H1 (cell line): ENCODE data around the gene KCNQ1. TPM values are rescaled to one million over a fixed set of nuclear protein-coding genes. Genes with fewer than 3 reads are reported as not detected.

ENCODE experiments used
- CTCF ChIA-PET: fragments of 300-600 bp; sonication (Branson Sonifier 250); formaldehyde crosslinking; loops from one replicate; lab custom pipeline; 2021; ENCODE audit not compliant: partially characterized antibody; lab: Charles Lee
- POLR2A ChIA-PET: fragments of 300-600 bp; sonication (Branson Sonifier 250); formaldehyde crosslinking; loops from one replicate; lab custom pipeline; 2021; ENCODE audit warnings: inconsistent platforms; ENCODE audit not compliant: partially characterized antibody; lab: Charles Lee
- DNase-seq, 2 experiments: peaks; one replicate each; pipeline versions ENCODE4 v3.0.0 to v3.0.0-alpha.2; 2010 to 2022; ENCODE audit warnings: low spot score in 2 of 2, low read depth in 1 of 2, mixed read lengths in 1 of 2
- FAIRE-seq: peaks from 2 replicates; lab custom pipeline; 2011; peaks lifted over from hg19 to GRCh38; lab: Jason Lieb, UNC
- H2AFZ ChIP-seq: 2 replicates; pipeline ENCODE4 v1.8.1; 2012; ENCODE audit warnings: low read length, inconsistent platforms
- H2AK5ac ChIP-seq: 2 replicates; pipeline ENCODE4 v1.6.1; 2013; ENCODE audit warnings: low read depth, low read length
- H2BK120ac ChIP-seq: replicated peaks from 2 replicates; pipeline ENCODE3; 2013; ENCODE audit warnings: low read depth, low read length, inconsistent platforms
- H2BK12ac ChIP-seq: 2 replicates; pipeline ENCODE4 v1.6.1; 2013; ENCODE audit warnings: low read depth, low read length
- H2BK15ac ChIP-seq: 2 replicates; pipeline ENCODE4 v1.6.1; 2013; ENCODE audit warnings: low read length
- H2BK20ac ChIP-seq: 2 replicates; pipeline ENCODE4 v1.6.1; 2013; ENCODE audit warnings: low read length
- H2BK5ac ChIP-seq: 2 replicates; pipeline ENCODE4 v1.6.1; 2013; ENCODE audit warnings: low read depth, low read length
- H3K14ac ChIP-seq: 2 replicates; pipeline ENCODE4 v1.6.1; 2013; ENCODE audit warnings: inconsistent platforms; ENCODE audit not compliant: insufficient read length
- H3K18ac ChIP-seq: 2 replicates; pipeline ENCODE4 v1.6.1; 2013; ENCODE audit warnings: low read length; ENCODE audit errors: extremely low read depth
- H3K23ac ChIP-seq: 2 replicates; pipeline ENCODE4 v1.6.1; 2013; ENCODE audit warnings: inconsistent platforms; ENCODE audit not compliant: insufficient read length
- H3K23me2 ChIP-seq: 2 replicates; pipeline ENCODE4 v1.6.1; 2013; ENCODE audit warnings: low read depth, low read length
- H3K27ac ChIP-seq: 2 replicates; pipeline ENCODE4 v1.6.1; 2011; ENCODE audit warnings: low read depth, low read length, inconsistent platforms
- H3K27me3 ChIP-seq, 4 experiments: replicated peaks in 1 of 4; 1 replicate in 1 of 4; 2 replicates in 3 of 4; pipeline versions ENCODE4 v1.6.1 to v1.8.1; 2011 to 2013; ENCODE audit warnings: low read length in 3 of 4, mild to moderate bottlenecking in 3 of 4, inconsistent platforms in 2 of 4, mixed read lengths in 2 of 4, moderate library complexity in 1 of 4; ENCODE audit not compliant: control insufficient read depth in 3 of 4, insufficient read depth in 3 of 4; ENCODE audit errors: extremely low read depth in 1 of 4
- H3K36me3 ChIP-seq, 4 experiments: 2 replicates each; pipeline versions ENCODE4 v1.6.1 to v1.8.1; 2011 to 2013; ENCODE audit warnings: mild to moderate bottlenecking in 4 of 4, low read length in 3 of 4, moderate library complexity in 2 of 4, control low read depth in 1 of 4, inconsistent platforms in 1 of 4; ENCODE audit not compliant: insufficient read depth in 4 of 4, control insufficient read depth in 2 of 4
- H3K4ac ChIP-seq: replicated peaks from 2 replicates; pipeline ENCODE3; 2013; ENCODE audit warnings: low read length, low read depth, mixed read lengths, inconsistent platforms; ENCODE audit not compliant: insufficient read length
- H3K4me1 ChIP-seq, 4 experiments: replicated peaks in 1 of 4; 1 replicate in 1 of 4; 2 replicates in 3 of 4; pipeline versions ENCODE4 v1.6.1 to v1.8.1; 2011 to 2013; ENCODE audit warnings: low read length in 3 of 4, inconsistent platforms in 2 of 4, mixed read lengths in 1 of 4; ENCODE audit not compliant: insufficient read depth in 4 of 4, control insufficient read depth in 3 of 4
- H3K4me2 ChIP-seq, 2 experiments: 2 replicates each; pipeline versions ENCODE4 v1.6.1 to v1.8.1; 2011 to 2013; ENCODE audit warnings: low read depth in 2 of 2, low read length in 2 of 2, control low read depth in 1 of 2, inconsistent platforms in 1 of 2, mild to moderate bottlenecking in 1 of 2; ENCODE audit not compliant: insufficient read depth in 1 of 2
- H3K4me3 ChIP-seq, 4 experiments: fragments of 200-600, 300-600 bp in 1 of 4; sonication (generic), shearing (Covaris generic), sonication (Bioruptor Twin) in 1 of 4; 2 replicates each; pipeline versions ENCODE4 v1.5.1 to v1.8.1; 2011 to 2016; ENCODE audit warnings: low read length in 4 of 4, low read depth in 3 of 4, control low read depth in 2 of 4, inconsistent platforms in 2 of 4, mild to moderate bottlenecking in 2 of 4, mixed read lengths in 1 of 4, moderate library complexity in 1 of 4; ENCODE audit not compliant: insufficient read depth in 2 of 4; ENCODE audit errors: extremely low read depth in 1 of 4
- H3K56ac ChIP-seq: replicated peaks from 2 replicates; pipeline ENCODE3; 2013; ENCODE audit warnings: low read depth, mild to moderate bottlenecking, mixed read lengths, low read length, inconsistent platforms; ENCODE audit not compliant: insufficient read length
- H3K79me1 ChIP-seq: 2 replicates; pipeline ENCODE4 v1.6.1; 2013; ENCODE audit warnings: low read depth, low read length, control low read depth
- H3K79me2 ChIP-seq, 2 experiments: 2 replicates each; pipeline versions ENCODE4 v1.6.1 to v1.8.1; 2012 to 2013; ENCODE audit warnings: low read length in 2 of 2, mild to moderate bottlenecking in 2 of 2, inconsistent platforms in 1 of 2; ENCODE audit not compliant: insufficient read depth in 2 of 2, control insufficient read depth in 1 of 2
- H3K9ac ChIP-seq, 4 experiments: replicated peaks in 1 of 4; 1 replicate in 1 of 4; 2 replicates in 3 of 4; pipeline versions ENCODE4 v1.6.1 to v1.8.1; 2011 to 2013; ENCODE audit warnings: low read depth in 3 of 4, low read length in 3 of 4, control low read depth in 2 of 4, mild to moderate bottlenecking in 2 of 4, moderate library complexity in 2 of 4, inconsistent platforms in 1 of 4; ENCODE audit errors: extremely low read depth in 1 of 4
- H3K9me3 ChIP-seq, 2 experiments: 2 replicates each; pipeline versions ENCODE4 v1.6.1 to v1.8.1; 2012 to 2013; ENCODE audit warnings: mild to moderate bottlenecking in 2 of 2, moderate library complexity in 2 of 2, control low read depth in 1 of 2, inconsistent platforms in 1 of 2, low read depth in 1 of 2, low read length in 1 of 2, mixed read lengths in 1 of 2; ENCODE audit not compliant: insufficient read depth in 2 of 2
- H4K20me1 ChIP-seq, 2 experiments: replicated peaks in 1 of 2; 2 replicates each; pipeline versions ENCODE3 to v1.8.1; 2011 to 2013; ENCODE audit warnings: inconsistent platforms in 2 of 2, low read length in 2 of 2, mild to moderate bottlenecking in 1 of 2; ENCODE audit not compliant: insufficient read depth in 2 of 2, control insufficient read depth in 1 of 2
- H4K5ac ChIP-seq: 2 replicates; pipeline ENCODE4 v1.6.1; 2013; ENCODE audit warnings: low read length, low read depth, mixed read lengths, inconsistent platforms; ENCODE audit not compliant: insufficient read length
- H4K8ac ChIP-seq: 2 replicates; pipeline ENCODE4 v1.8.0; 2013; ENCODE audit warnings: mild to moderate bottlenecking, moderate library complexity, low read length, inconsistent platforms; ENCODE audit not compliant: insufficient read depth; ENCODE audit errors: extremely low read depth
- H4K91ac ChIP-seq: replicated peaks from 2 replicates; pipeline ENCODE3; 2013; ENCODE audit warnings: low read length, mixed read lengths, inconsistent platforms; ENCODE audit not compliant: insufficient read length
- BRCA1 ChIP-seq: IDR thresholded peaks from 2 replicates; pipeline ENCODE4 v1.6.1; 2012; ENCODE audit warnings: low read depth, low read length, improper control_type of control experiment
- JUN ChIP-seq: IDR thresholded peaks from 2 replicates; pipeline ENCODE4 v1.6.1; 2011; ENCODE audit warnings: low read depth, mild to moderate bottlenecking, improper control_type of control experiment, low read length
- SP2 ChIP-seq: IDR thresholded peaks from 2 replicates; pipeline ENCODE4 v1.6.1; 2012; ENCODE audit warnings: mild to moderate bottlenecking, low read length, inconsistent platforms
- WGBS, 2 experiments: shearing (Covaris generic) in 1 of 2; methylation state at CpG; one replicate each; pipeline versions ENCODE4 v1.1.6 to v1.1.7; 2013 to 2015; ENCODE audit warnings: low lambda C conversion rate in 2 of 2, mixed read lengths in 2 of 2, inconsistent platforms in 1 of 2, low coverage in 1 of 2, missing lambda C conversion rate in 1 of 2; ENCODE audit not compliant: insufficient replicate concordance in 2 of 2, insufficient coverage in 1 of 2, insufficient read length in 1 of 2; ENCODE audit errors: extremely low coverage in 1 of 2, missing lambda C conversion rate in 1 of 2; 5-methylcytosine and 5-hydroxymethylcytosine counted together
- polyA plus RNA-seq, 7 experiments: library from polyadenylated mRNA; depleted of rRNA in 3 of 7; stranded (reverse) in 5 of 7; unstranded in 2 of 7; fragments of >200 nt in 5 of 7; fragments of 200-250 nt in 2 of 7; gene quantifications; 1 replicate in 5 of 7; 2 replicates in 1 of 7; 4 replicates in 1 of 7; pipeline versions ENCODE4 v1.2.1 to v1.2.3, GENCODE V29; 2011 to 2013; ENCODE audit warnings: missing spikeins in 2 of 7, mixed read lengths in 2 of 7
- total RNA-seq: library from RNA; stranded (reverse); fragmentation: NEBNext Ultra II Directional; extraction: Animal tissue kit (Norgen Biotek cat#: 25700); gene quantifications from 2 replicates; pipeline ENCODE4 v1.2.1, GENCODE V29; 2021
- TF ChIP-seq, protein P1 (sequence below), 3 experiments: IDR thresholded peaks; 1 replicate in 2 of 3; 2 replicates in 1 of 3; pipeline versions ENCODE4 v1.5.1 to v1.6.1; 2011; ENCODE audit warnings: low read length in 3 of 3, mild to moderate bottlenecking in 3 of 3, inconsistent platforms in 2 of 3, low read depth in 1 of 3, moderate library complexity in 1 of 3; ENCODE audit not compliant: insufficient read depth in 1 of 3; ENCODE audit errors: control extremely low read depth in 1 of 3

The KCNQ1 gene
- total and polyA plus RNA-seq, 2 of the 8 experiments (the other 6 are each of a cell fraction or from before 2014, with no cell fraction given): 1.9 to 2.0 TPM

DNA sequence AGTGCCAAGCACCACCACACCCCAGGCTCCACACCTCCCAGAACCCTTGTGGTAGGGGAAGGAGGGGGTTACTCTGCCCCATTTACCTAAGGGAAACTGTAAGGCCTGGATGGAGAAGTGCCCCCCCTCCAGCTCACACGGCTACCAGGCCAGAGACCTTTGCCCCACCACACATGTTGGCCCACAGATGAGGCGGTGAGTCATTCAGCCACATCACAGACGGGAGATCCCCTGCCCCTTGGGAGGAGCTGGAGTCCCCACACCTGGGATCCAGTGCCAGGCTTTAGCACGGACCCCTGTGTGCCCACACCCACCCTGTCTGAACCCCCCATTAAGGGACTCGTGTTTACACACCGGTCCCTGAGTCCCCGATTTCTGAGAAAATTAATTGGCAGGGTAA, 415.8 kb downstream of the KCNQ1 start:
- Histone ChIP-seq H2AK5ac (peak overlapping the region; percentile 28; the same call in 1 of the 2 replicates), H3K4ac (no peak overlapping the region), H3K27me3 (peaks cover 9 to 59% (median 52%) of the 10 kb centered on the region in 4 experiments), H2BK5ac (no peak overlapping the region), H3K9ac (no peak overlapping the region), H3K36me3 (no peaks in the 10 kb centered on the region), H2BK15ac (0 out of 2 replicates have a peak overlapping the region, but pooled peaks have one; percentile 61), H3K9me3 (no peaks in the 10 kb centered on the region), H3K4me2 (no peak overlapping the region), H3K18ac (peak overlapping the region; percentile 32; the same call in 1 of the 2 replicates), H4K20me1 (no peaks in the 10 kb centered on the region), H3K27ac (no peak overlapping the region), H3K14ac (no peak overlapping the region), H3K79me1 (no peaks in the 10 kb centered on the region), H4K91ac (no peak overlapping the region), H3K56ac (no peak overlapping the region), H3K23me2 (peaks cover 4% of the 10 kb centered on the region; the same call in 1 of the 2 replicates), H2BK12ac (peak overlapping the region; percentile 92; the same call in 1 of the 2 replicates), H2BK120ac (no peak overlapping the region), H4K5ac (no peak overlapping the region), H3K4me1 (peaks cover 0 to 24% (median 15%) of the 10 kb centered on the region in 4 experiments; a peak in 6 of 7 replicates), H3K23ac (no peak overlapping the region), H3K4me3 (no peak overlapping the region), H2AFZ (no peak overlapping the region), H3K79me2 (no peaks in the 10 kb centered on the region), H4K8ac (no peak overlapping the region; the same call in 1 of the 2 replicates), H2BK20ac (peak overlapping the region; percentile 98; the same call in 1 of the 2 replicates)
- POLR2A ChIA-PET: interaction anchor here (1.4 to 1.8 kb wide), 2 partner anchors 10 to 26 kb away, joined by 3 to 4 read pairs; no protein-coding TSS in a partner anchor
- CTCF ChIA-PET: interaction anchor here (0.7 to 3.3 kb wide), 11 partner anchors 10 to 440 kb away, joined by 3 to 17 read pairs (median 3); no protein-coding TSS in a partner anchor
- DNase-seq (no peak), FAIRE-seq (no peak)
- TF ChIP-seq BRCA1 (no peak), JUN (no peak), SP2 (no peak)
- TF ChIP-seq, protein P1, sequence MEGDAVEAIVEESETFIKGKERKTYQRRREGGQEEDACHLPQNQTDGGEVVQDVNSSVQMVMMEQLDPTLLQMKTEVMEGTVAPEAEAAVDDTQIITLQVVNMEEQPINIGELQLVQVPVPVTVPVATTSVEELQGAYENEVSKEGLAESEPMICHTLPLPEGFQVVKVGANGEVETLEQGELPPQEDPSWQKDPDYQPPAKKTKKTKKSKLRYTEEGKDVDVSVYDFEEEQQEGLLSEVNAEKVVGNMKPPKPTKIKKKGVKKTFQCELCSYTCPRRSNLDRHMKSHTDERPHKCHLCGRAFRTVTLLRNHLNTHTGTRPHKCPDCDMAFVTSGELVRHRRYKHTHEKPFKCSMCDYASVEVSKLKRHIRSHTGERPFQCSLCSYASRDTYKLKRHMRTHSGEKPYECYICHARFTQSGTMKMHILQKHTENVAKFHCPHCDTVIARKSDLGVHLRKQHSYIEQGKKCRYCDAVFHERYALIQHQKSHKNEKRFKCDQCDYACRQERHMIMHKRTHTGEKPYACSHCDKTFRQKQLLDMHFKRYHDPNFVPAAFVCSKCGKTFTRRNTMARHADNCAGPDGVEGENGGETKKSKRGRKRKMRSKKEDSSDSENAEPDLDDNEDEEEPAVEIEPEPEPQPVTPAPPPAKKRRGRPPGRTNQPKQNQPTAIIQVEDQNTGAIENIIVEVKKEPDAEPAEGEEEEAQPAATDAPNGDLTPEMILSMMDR (IDR thresholded peaks at IDR 0.05; ENCODE audit: control extremely low read depth in 1 of 3, insufficient read depth in 1 of 3, low read depth in 1 of 3, low read length in 3 of 3): no peak
- 86% methylated on average over 7 of the region's 7 CpGs; no CpG with 5 or more reads in 1 of the 2 experiments for WGBS, 2 experiments
